PC-9 (cell line): Measurements from ENCODE around the gene PRDM16. TPM values are rescaled to one million over a fixed set of nuclear protein-coding genes. Genes with fewer than 3 reads are reported as not detected.

ENCODE experiments used
- BruUV-seq: library from RNA; stranded (reverse); fragments of 400-500 nt; replicated peaks from 2 replicates; lab custom pipeline; 2021; lab: Mats Ljungman, UMichigan
- CTCF ChIA-PET: fragments of 300-600 bp; sonication (Branson Sonifier 250); formaldehyde crosslinking; loops from one replicate; lab custom pipeline; 2022; ENCODE audit warnings: antibody characterized with exemption; lab: Charles Lee
- POLR2A ChIA-PET: fragments of 300-600 bp; sonication (Branson Sonifier 250); formaldehyde crosslinking; loops from one replicate; lab custom pipeline; 2022; ENCODE audit warnings: antibody characterized with exemption; ENCODE audit not compliant: unreplicated experiment; lab: Charles Lee
- DNase-seq, 2 experiments: peaks; one replicate each; pipeline versions ENCODE4 v3.0.0 to v3.0.0-alpha.2; 2015 to 2022; ENCODE audit warnings: mixed read lengths in 1 of 2
- H2AFZ ChIP-seq: fragments of 200-600 bp; sonication (generic); 2 replicates; pipeline ENCODE4 v1.8.1; 2017; ENCODE audit warnings: antibody characterized with exemption
- H3F3A ChIP-seq: fragments of 200-600 bp; sonication (generic); 2 replicates; pipeline ENCODE4 v1.8.1; 2017; ENCODE audit warnings: antibody characterized with exemption, mild to moderate bottlenecking, low read depth; ENCODE audit not compliant: insufficient read depth
- H3K27ac ChIP-seq: fragments of 200-600 bp; sonication (generic); 2 replicates; pipeline ENCODE4 v1.6.1; 2016; ENCODE audit warnings: mixed run types
- H3K27me3 ChIP-seq: fragments of 200-600 bp; sonication (generic); 2 replicates; pipeline ENCODE4 v1.6.1; 2016; ENCODE audit warnings: low read depth, mixed run types; ENCODE audit not compliant: insufficient read depth
- H3K36me3 ChIP-seq: fragments of 200-600 bp; sonication (generic); 2 replicates; pipeline ENCODE4 v1.6.1; 2016; ENCODE audit warnings: low read depth, mixed run types
- H3K4me1 ChIP-seq: fragments of 200-600 bp; sonication (generic); replicated peaks from 2 replicates; pipeline ENCODE4 v1.6.1; 2016; ENCODE audit warnings: mixed run types; ENCODE audit not compliant: insufficient read depth
- H3K4me2 ChIP-seq: fragments of 200-600 bp; sonication (generic); 2 replicates; pipeline ENCODE4 v1.6.1; 2017; ENCODE audit warnings: mixed run types
- H3K4me3 ChIP-seq: fragments of 200-600 bp; sonication (generic); 2 replicates; pipeline ENCODE4 v1.6.1; 2016; ENCODE audit warnings: mixed run types
- H3K79me2 ChIP-seq: fragments of 200-600 bp; sonication (generic); 2 replicates; pipeline ENCODE4 v1.6.1; 2017; ENCODE audit warnings: low read depth, mixed run types
- H3K9me2 ChIP-seq: fragments of 200-600 bp; sonication (generic); 2 replicates; pipeline ENCODE4 v1.8.1; 2017; ENCODE audit warnings: mild to moderate bottlenecking; ENCODE audit not compliant: insufficient read depth
- H3K9me3 ChIP-seq: fragments of 200-600 bp; sonication (generic); 2 replicates; pipeline ENCODE4 v1.8.1; 2016; ENCODE audit warnings: low read depth; ENCODE audit not compliant: insufficient read depth
- H4K20me1 ChIP-seq: fragments of 200-600 bp; sonication (generic); 2 replicates; pipeline ENCODE4 v1.8.1; 2017; ENCODE audit not compliant: insufficient read depth
- CTCF ChIP-seq: fragments of 200-600 bp; sonication (generic); conservative IDR thresholded peaks from 2 replicates; pipeline ENCODE4 v1.6.1; 2017; ENCODE audit warnings: mixed run types, antibody characterized with exemption, mild to moderate bottlenecking, moderate library complexity
- EZH2 ChIP-seq: fragments of 200-600 bp; sonication (generic); IDR thresholded peaks from 2 replicates; pipeline ENCODE4 v1.8.0; 2017; ENCODE audit warnings: antibody characterized with exemption, low read depth
- intact Hi-C: fragments of 100-400 bp; cut with micrococcal nuclease; formaldehyde crosslinking; loops from one replicate; pipeline ENCODE4 v1.10.0; 2022; ENCODE audit not compliant: unreplicated experiment
- total RNA-seq: library from RNA; stranded (reverse); gene quantifications from 2 replicates; pipeline ENCODE4 v1.2.3, GENCODE V29; 2021

The PRDM16 gene
- total RNA-seq, 1 experiment from 2014 or later = not detected

GRCh38 chr1:3304246-3304645 lies 235.2 kb downstream of the PRDM16 start:
- Histone ChIP-seq H3K4me1 (no peaks in the 10 kb centered on the region), H3K27ac (no peak overlapping the region), H3K9me2 (no peaks in the 10 kb centered on the region), H3K4me2 (no peak overlapping the region), H3K36me3 (no peaks in the 10 kb centered on the region), H2AFZ (no peak overlapping the region), H3K9me3 (no peaks in the 10 kb centered on the region), H3K4me3 (no peak overlapping the region), H4K20me1 (no peaks in the 10 kb centered on the region), H3F3A (no peaks in the 10 kb centered on the region), H3K27me3 (peaks cover 87% of the 10 kb centered on the region), H3K79me2 (no peaks in the 10 kb centered on the region)
- ChIA-PET POLR2A (no interaction called here), CTCF (no interaction called here)
- no TSS peak for BruUV-seq
- TF ChIP-seq CTCF (no peak), EZH2 (no peak)
- intact Hi-C loops = no loop called here
- no peak for DNase-seq

DNA sequence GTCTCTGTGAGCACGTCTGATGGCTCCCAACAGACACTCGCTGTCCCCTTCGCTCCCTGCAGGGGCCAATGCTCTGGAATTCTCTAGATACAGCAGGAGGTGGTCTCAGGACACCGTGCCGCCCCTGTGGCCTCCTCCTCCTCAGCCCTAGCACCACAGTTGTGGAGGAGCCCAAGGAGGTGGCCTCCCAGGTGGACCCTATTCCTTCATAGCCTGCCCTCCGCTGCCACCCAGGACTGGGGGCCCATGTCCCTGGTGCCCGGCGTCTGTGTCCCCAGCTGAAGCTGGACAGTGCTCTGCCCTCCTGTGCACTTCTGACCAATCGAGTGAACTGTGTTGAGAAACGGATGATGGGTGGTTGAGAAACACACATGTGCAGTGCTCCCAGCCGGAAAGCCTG lies 235.7 kb downstream of the PRDM16 start:
- H3K36me3 ChIP-seq = no peaks in the 10 kb centered on the region
- no peak overlapping the region for H2AFZ ChIP-seq
- no peak overlapping the region for H3K4me2 ChIP-seq
- H3K4me1 ChIP-seq = no peaks in the 10 kb centered on the region
- H3K9me2 ChIP-seq = no peaks in the 10 kb centered on the region
- H3K27me3 ChIP-seq = peaks cover 91% of the 10 kb centered on the region
- DNase-seq = no peak
- POLR2A ChIA-PET = no interaction called here
- TF ChIP-seq CTCF = no peak
- TF ChIP-seq EZH2 = no peak
- no TSS peak for BruUV-seq
- intact Hi-C loops = no loop called here
- H3K27ac ChIP-seq = no peak overlapping the region
- H3F3A ChIP-seq = no peaks in the 10 kb centered on the region
- CTCF ChIA-PET = no interaction called here
- H4K20me1 ChIP-seq = no peaks in the 10 kb centered on the region
- H3K9me3 ChIP-seq = no peaks in the 10 kb centered on the region
- H3K4me3 ChIP-seq = no peak overlapping the region
- H3K79me2 ChIP-seq = no peaks in the 10 kb centered on the region

- Histone ChIP-seq H3K4me1 (no peaks in the 10 kb centered on the region), H3F3A (no peaks in the 10 kb centered on the region), H3K4me2 (no peak overlapping the region), H4K20me1 (no peaks in the 10 kb centered on the region), H3K27me3 (peaks cover 96% of the 10 kb centered on the region), H3K79me2 (no peaks in the 10 kb centered on the region), H3K27ac (no peak overlapping the region), H2AFZ (no peak overlapping the region), H3K9me2 (no peaks in the 10 kb centered on the region), H3K4me3 (no peak overlapping the region), H3K9me3 (no peaks in the 10 kb centered on the region), H3K36me3 (no peaks in the 10 kb centered on the region)
- TF ChIP-seq CTCF = no peak
- no peak for TF ChIP-seq EZH2
- BruUV-seq = no TSS peak
- CTCF ChIA-PET = no interaction called here
- intact Hi-C loops = no loop called here
- no peak for DNase-seq
- POLR2A ChIA-PET = no interaction called here
These were observed 236.2 kb downstream of the PRDM16 start for GRCh38 chr1:3305156-3305555.
